Limb (tissue), 2 donors: ENCODE data around the gene RAI2.
"Not testable (repeated sequence)": the region's sequence is repeated elsewhere in the genome, so short reads cannot be mapped to it uniquely, and the experiment has no call there.

ENCODE experiments used
- DNase-seq, 2 donors: peaks; one replicate each; pipeline ENCODE4 v3.0.0-alpha.2; 2016; ENCODE audit errors: extremely low spot score in 2 of 2

Gene RAI2

DNA sequence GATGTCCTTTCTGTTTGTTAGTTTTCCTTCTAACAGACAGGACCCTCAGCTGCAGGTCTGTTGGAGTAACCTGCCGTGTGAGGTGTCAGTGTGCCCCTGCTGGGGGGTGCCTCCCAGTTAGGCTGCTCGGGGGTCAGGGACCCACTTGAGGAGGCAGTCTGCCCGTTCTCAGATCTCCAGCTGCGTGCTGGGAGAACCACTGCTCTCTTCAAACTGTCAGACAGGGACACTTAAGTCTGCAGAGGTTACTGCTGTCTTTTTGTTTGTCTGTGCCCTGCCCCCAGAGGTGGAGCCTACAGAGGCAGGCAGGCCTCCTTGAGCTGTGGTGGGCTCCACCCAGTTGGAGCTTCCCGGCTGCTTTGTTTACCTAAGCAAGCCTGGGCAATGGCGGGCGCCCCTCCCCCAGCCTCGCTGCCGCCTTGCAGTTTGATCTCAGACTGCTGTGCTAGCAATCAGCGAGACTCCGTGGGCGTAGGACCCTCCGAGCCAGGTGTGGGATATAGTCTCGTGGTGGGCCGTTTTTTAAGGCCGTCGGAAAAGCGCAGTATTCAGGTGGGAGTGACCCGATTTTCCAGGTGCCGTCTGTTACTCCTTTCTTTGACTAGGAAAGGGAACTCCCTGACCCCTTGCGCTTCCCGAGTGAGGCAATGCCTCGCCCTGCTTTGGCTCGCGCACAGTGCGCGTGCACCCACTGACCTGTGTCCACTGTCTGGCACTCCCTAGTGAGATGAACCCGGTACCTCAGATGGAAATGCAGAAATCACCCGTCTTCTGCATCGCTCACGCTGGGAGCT lies 74.3 kb downstream of the RAI2 start:
- not testable (repeated sequence) for DNase-seq

DNA sequence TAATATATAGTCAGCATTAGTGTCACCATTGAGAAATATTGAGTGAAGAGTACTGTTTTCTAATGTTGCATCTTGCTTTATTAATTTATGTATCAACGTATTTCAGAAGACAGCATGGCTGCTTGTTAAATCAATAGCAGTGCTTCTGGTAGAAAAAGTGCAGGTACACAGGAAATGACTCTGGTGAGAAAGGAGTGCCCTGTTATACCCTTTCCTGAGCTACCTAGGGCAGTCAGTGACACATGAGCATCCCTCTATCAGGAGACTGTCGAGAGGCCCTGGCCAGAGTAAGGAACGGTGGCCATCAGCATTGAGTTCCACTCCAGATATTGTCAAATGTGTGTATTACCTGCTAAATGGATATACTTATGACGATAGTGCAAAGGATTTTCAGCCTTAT lies 81.7 kb downstream of the RAI2 start:
- no peak for DNase-seq

DNA sequence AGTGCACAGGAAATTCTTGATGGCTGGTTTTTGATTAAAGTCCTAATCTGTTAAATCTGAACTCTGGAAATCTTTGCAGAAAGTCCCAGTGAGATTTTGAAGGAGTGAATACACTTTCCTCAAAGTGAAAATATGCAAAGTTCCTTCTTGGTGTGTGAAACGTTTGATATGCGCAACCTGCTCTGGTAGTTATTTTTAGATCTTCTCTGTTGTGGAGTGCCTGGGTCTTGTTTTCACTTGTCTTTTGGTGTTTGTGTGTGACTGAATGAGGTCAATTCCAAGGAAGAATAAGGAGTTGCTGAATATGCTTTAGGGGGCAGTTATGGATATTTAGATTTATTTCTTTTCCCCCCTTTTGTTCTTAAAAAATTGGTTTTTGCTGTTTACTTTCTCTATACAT lies 82.1 kb downstream of the RAI2 start:
- DNase-seq: no peak

DNA sequence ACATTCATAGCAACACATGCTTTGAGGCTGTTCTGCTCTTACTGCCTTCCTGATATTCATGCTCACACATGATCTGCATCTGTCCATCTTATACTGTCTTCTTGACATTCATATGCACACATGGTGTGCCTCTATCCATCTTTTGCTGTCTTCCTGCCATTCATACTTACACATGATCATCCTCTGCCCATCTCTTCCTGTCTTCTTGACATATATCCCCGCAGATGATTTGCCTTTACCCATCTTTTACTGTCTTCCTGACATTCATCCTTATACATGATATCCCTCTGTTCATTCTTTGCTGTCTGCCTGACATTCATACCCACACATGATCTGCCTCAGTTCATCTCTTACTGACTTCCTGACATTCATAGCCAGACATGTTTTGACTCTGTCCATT lies 87.0 kb downstream of the RAI2 start:
- DNase-seq: no peak

DNA sequence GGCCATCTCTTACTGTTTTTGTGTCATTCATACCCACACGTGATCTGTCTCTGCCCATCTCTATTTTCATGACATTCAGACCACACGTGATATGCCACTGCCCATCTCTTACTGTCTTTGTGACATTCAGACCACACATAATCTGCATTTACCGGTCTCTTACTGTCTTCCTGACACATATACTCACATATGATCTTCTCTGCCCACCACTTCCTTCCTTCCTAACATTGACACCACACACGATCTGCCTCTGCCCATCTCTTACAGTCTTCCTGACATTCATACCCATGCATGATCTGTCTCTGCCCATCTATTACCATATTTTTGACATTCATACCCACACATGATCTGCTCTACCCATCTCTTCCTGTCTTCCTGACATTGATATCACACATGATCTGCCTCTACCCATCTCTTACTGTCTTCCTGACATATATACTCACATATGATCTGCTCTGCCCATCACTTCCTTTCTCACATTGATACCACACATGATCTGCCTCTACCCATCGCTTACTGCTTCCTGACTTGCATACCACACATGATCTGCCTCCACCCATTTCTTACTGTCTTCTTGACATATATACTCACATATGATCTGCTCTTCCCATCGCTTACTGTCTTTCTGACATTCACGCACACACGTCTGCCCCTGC lies 87.7 kb downstream of the RAI2 start:
- no peak for DNase-seq

DNA sequence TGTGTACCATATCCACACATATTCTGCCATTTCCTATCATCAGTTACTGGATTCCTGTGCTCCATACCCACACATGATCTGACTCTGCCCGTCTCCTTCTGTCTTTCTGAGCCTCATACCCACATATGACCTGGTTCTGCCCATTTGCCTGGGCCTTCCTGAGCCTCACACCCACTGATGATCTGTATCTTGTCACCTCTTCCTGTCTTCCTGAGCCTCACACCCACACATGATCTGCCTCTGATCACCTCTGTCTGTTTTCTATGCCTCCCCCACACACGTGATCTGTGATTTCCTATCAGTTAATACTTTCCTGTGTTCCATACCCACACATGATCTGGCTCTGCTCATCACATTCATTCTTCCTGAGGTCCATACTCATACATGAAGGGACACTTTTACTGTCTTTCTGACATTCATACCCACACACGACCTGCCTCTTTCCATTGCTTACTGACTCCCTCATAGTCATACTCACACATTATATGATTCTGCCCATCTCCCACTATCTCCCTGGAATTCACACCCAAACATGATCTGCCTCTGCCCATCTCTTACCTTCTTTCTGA lies 91.3 kb downstream of the RAI2 start:
- DNase-seq: no peak

DNA sequence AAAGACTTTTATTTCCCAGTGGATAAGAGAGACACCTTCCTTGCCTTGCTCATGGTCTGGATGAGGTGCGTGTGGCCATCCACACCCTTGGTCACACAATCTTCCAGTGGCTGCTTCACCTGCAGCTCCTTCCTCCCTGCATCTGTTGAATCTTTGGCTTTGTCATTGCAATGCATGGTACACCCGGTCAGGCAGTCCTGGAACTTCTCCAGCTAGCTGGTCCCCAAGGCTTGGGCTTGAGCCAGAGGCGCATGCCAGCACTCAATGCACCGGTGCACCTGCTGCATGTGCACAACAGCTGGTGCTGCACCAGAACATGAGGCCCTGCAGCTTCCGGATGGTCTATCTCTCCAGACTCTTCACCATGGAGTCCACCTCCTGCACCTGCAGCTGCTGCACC lies 92.1 kb downstream of the RAI2 start:
- no peak for DNase-seq

DNA sequence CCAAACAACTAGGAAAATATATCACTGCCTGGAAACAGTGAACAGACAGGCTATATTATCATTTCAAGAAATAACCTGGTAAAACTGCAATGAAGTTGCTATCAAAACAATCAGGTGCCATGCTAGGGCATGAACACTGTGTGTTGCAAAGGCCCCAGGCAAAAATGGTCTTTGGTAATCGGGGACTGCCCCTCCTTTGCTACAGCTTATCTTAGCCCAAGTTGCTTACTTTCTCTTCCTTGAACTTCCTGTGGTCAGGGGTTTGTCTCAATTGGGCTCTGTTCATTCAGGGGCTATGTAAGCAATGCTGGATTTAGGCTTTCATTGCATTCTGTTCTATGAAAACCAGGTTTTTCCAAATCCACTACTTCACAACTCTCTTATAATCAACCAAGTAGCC lies 93.4 kb downstream of the RAI2 start:
- no peak for DNase-seq

DNA sequence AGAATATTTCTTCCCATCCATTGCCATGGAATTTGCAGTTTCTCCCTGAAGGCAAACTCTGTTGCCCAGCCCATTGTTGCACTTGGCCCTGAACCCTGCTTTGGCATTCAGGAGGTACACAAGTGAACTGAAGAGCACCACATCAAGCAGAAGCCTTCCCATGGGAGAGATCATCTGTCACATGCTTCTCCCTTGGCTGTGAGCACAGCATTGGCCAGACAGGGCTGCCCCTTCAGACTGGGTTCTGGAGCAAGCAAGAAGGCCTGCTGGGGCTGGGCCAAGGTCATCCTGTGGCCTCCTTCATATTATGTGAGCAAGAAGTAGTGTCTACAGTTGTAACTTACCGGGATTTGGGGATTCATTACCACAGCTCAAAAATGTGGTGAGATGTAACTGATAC lies 101.1 kb downstream of the RAI2 start:
- no peak for DNase-seq

DNA sequence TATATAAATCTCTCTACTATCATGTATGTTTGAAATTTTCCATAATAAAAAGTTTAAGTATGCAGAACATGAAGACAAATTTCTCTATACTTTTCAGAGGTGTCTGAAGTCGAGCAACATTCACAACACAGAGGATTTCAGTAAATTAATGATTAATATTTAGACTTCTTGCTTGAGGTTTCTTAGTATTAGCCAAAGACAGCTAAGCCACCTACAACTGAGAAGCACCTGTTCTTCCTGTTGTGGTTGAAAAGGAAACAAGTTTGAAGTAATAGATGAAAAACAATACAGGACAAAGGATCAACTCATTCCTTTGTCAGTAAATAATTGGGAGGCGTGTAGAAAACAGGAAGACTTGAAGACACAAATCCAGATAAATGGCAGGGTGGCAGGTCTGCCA lies 102.7 kb downstream of the RAI2 start:
- DNase-seq: no peak

DNA sequence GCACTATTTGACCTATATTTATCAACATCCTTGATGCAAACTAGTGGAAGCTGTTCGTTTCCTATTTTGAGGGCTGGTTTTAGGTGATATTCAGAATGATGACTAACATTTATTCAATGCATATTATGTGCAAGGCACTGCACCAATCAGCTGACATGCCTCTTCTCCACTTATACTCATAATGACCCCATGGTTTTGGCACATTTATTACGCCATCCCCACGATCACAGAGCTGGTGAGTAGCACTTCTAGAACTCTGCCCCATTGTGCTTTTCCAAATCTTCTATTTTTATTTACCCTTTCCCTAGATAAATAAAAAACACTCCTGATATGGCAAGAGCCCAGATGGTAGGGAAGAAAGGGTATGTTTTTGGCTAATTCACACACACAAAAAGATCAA lies 110.7 kb downstream of the RAI2 start:
- no peak for DNase-seq
